HEK293 (cell line): Measurements from ENCODE around the gene PARD3B.

Experiments
- GLI4 ChIP-seq: fragments of 450-650 bp; formaldehyde crosslinking; IDR thresholded peaks from 2 replicates; pipeline ENCODE4 v1.5.1; 2016; ENCODE audit warnings: missing biosample characterization, missing genetic modification characterization
- KLF1 ChIP-seq: fragments of 450-650 bp; formaldehyde crosslinking; IDR thresholded peaks from 2 replicates; pipeline ENCODE4 v1.5.1; 2016; ENCODE audit warnings: missing biosample characterization, missing genetic modification characterization
- ZNF140 ChIP-seq: fragments of 450-650 bp; formaldehyde crosslinking; IDR thresholded peaks from 2 replicates; pipeline ENCODE4 v1.5.1; 2016; ENCODE audit warnings: missing biosample characterization, missing genetic modification characterization
- ZNF146 ChIP-seq: fragments of 450-650 bp; formaldehyde crosslinking; IDR thresholded peaks from 2 replicates; pipeline ENCODE4 v1.5.1; 2016; ENCODE audit warnings: missing biosample characterization, missing genetic modification characterization
- ZNF175 ChIP-seq: fragments of 450-650 bp; formaldehyde crosslinking; IDR thresholded peaks from 2 replicates; pipeline ENCODE4 v1.5.1; 2016; ENCODE audit warnings: missing biosample characterization, missing genetic modification characterization
- ZNF274 ChIP-seq, 2 experiments: fragments of 200-500 bp in 1 of 2; fragments of 450-650 bp in 1 of 2; sonication (Bioruptor generic) in 1 of 2; formaldehyde crosslinking in 1 of 2; IDR thresholded peaks; 2 replicates each; pipeline versions ENCODE4 v1.5.1 to v1.6.1; 2014 to 2016; ENCODE audit warnings: borderline replicate concordance in 1 of 2, inconsistent platforms in 1 of 2, low read length in 1 of 2, missing biosample characterization in 1 of 2, missing genetic modification characterization in 1 of 2
- ZNF785 ChIP-seq: fragments of 450-650 bp; formaldehyde crosslinking; IDR thresholded peaks from 2 replicates; pipeline ENCODE4 v1.5.1; 2016; ENCODE audit warnings: missing biosample characterization, missing genetic modification characterization
- TF ChIP-seq, protein P1 (sequence below): fragments of 450-650 bp; formaldehyde crosslinking; IDR thresholded peaks from 2 replicates; pipeline ENCODE4 v1.5.1; 2016; ENCODE audit warnings: missing biosample characterization, missing genetic modification characterization, low read depth
- TF ChIP-seq, protein P2 (sequence below): fragments of 450-650 bp; formaldehyde crosslinking; IDR thresholded peaks from 2 replicates; pipeline ENCODE4 v1.5.1; 2016; ENCODE audit warnings: missing biosample characterization, missing genetic modification characterization
- TF ChIP-seq, protein P3 (sequence below): fragments of 450-650 bp; formaldehyde crosslinking; conservative IDR thresholded peaks from 2 replicates; pipeline ENCODE4 v1.5.1; 2016; ENCODE audit warnings: low read depth, missing biosample characterization, missing genetic modification characterization
- TF ChIP-seq, protein P4 (sequence below): fragments of 450-650 bp; formaldehyde crosslinking; IDR thresholded peaks from 2 replicates; pipeline ENCODE4 v1.5.1; 2016; ENCODE audit warnings: missing biosample characterization, missing genetic modification characterization
- TF ChIP-seq, protein P5 (sequence below): fragments of 450-650 bp; formaldehyde crosslinking; optimal IDR thresholded peaks from 2 replicates; pipeline ENCODE3; 2016; ENCODE audit warnings: missing biosample characterization, mild to moderate bottlenecking, missing genetic modification characterization

DNA sequence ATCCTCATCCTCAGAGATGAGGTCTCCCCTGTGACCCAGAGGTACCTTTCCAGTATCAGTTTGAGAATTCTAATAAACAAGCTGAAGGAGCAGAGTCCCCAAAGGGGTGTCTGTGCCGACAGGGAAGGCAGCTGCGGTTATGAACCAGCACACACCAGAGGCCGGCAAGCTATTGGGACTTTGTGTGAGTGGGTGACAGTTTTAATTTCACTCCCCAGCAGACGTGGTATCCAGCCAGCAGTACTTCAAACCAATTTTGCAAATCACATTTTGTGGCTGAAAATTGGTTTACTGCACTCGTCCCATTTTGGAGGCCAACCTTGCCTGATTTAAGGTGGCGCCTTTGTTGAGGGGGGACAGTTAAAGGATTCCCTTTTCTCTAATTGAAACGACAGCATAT is 1034.1 kb downstream of the PARD3B start:
- TF ChIP-seq, protein P1, sequence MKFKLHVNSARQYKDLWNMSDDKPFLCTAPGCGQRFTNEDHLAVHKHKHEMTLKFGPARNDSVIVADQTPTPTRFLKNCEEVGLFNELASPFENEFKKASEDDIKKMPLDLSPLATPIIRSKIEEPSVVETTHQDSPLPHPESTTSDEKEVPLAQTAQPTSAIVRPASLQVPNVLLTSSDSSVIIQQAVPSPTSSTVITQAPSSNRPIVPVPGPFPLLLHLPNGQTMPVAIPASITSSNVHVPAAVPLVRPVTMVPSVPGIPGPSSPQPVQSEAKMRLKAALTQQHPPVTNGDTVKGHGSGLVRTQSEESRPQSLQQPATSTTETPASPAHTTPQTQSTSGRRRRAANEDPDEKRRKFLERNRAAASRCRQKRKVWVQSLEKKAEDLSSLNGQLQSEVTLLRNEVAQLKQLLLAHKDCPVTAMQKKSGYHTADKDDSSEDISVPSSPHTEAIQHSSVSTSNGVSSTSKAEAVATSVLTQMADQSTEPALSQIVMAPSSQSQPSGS = no peak
- TF ChIP-seq, protein P2, sequence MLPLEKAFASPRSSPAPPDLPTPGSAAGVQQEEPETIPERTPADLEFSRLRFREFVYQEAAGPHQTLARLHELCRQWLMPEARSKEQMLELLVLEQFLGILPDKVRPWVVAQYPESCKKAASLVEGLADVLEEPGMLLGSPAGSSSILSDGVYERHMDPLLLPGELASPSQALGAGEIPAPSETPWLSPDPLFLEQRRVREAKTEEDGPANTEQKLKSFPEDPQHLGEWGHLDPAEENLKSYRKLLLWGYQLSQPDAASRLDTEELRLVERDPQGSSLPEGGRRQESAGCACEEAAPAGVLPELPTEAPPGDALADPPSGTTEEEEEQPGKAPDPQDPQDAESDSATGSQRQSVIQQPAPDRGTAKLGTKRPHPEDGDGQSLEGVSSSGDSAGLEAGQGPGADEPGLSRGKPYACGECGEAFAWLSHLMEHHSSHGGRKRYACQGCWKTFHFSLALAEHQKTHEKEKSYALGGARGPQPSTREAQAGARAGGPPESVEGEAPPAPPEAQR (tag by site-specific recombination) = no peak
- TF ChIP-seq GLI4 (tag by site-specific recombination) (no peak), ZNF274 (IDR thresholded peaks at IDR 0.05; ENCODE audit: low read length) (no peak), ZNF274 (tag by site-specific recombination; IDR thresholded peaks at IDR 0.05; ENCODE audit: borderline replicate concordance) (no peak), ZNF146 (tag by site-specific recombination) (no peak), KLF1 (tag by site-specific recombination) (no peak), ZNF175 (no peak), ZNF140 (tag by site-specific recombination) (no peak), ZNF785 (tag by site-specific recombination) (no peak)
- TF ChIP-seq, protein P3, sequence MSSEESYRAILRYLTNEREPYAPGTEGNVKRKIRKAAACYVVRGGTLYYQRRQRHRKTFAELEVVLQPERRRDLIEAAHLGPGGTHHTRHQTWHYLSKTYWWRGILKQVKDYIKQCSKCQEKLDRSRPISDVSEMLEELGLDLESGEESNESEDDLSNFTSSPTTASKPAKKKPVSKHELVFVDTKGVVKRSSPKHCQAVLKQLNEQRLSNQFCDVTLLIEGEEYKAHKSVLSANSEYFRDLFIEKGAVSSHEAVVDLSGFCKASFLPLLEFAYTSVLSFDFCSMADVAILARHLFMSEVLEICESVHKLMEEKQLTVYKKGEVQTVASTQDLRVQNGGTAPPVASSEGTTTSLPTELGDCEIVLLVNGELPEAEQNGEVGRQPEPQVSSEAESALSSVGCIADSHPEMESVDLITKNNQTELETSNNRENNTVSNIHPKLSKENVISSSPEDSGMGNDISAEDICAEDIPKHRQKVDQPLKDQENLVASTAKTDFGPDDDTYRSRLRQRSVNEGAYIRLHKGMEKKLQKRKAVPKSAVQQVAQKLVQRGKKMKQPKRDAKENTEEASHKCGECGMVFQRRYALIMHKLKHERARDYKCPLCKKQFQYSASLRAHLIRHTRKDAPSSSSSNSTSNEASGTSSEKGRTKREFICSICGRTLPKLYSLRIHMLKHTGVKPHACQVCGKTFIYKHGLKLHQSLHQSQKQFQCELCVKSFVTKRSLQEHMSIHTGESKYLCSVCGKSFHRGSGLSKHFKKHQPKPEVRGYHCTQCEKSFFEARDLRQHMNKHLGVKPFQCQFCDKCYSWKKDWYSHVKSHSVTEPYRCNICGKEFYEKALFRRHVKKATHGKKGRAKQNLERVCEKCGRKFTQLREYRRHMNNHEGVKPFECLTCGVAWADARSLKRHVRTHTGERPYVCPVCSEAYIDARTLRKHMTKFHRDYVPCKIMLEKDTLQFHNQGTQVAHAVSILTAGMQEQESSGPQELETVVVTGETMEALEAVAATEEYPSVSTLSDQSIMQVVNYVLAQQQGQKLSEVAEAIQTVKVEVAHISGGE (tag by site-specific recombination) = no peak
- TF ChIP-seq, protein P4, sequence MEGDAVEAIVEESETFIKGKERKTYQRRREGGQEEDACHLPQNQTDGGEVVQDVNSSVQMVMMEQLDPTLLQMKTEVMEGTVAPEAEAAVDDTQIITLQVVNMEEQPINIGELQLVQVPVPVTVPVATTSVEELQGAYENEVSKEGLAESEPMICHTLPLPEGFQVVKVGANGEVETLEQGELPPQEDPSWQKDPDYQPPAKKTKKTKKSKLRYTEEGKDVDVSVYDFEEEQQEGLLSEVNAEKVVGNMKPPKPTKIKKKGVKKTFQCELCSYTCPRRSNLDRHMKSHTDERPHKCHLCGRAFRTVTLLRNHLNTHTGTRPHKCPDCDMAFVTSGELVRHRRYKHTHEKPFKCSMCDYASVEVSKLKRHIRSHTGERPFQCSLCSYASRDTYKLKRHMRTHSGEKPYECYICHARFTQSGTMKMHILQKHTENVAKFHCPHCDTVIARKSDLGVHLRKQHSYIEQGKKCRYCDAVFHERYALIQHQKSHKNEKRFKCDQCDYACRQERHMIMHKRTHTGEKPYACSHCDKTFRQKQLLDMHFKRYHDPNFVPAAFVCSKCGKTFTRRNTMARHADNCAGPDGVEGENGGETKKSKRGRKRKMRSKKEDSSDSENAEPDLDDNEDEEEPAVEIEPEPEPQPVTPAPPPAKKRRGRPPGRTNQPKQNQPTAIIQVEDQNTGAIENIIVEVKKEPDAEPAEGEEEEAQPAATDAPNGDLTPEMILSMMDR (tag by site-specific recombination) = no peak
- TF ChIP-seq, protein P5, sequence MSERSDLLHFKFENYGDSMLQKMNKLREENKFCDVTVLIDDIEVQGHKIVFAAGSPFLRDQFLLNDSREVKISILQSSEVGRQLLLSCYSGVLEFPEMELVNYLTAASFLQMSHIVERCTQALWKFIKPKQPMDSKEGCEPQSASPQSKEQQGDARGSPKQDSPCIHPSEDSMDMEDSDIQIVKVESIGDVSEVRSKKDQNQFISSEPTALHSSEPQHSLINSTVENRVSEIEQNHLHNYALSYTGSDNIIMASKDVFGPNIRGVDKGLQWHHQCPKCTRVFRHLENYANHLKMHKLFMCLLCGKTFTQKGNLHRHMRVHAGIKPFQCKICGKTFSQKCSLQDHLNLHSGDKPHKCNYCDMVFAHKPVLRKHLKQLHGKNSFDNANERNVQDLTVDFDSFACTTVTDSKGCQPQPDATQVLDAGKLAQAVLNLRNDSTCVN (tag by site-specific recombination) = no peak
